ENCODE data around the gene MAN1C1. TPM values are rescaled to one million over a fixed set of nuclear protein-coding genes. Genes with fewer than 3 reads are reported as not detected.

Gene MAN1C1
- total RNA-seq, 1 donor from 2014 or later = 10.9 TPM

DNA sequence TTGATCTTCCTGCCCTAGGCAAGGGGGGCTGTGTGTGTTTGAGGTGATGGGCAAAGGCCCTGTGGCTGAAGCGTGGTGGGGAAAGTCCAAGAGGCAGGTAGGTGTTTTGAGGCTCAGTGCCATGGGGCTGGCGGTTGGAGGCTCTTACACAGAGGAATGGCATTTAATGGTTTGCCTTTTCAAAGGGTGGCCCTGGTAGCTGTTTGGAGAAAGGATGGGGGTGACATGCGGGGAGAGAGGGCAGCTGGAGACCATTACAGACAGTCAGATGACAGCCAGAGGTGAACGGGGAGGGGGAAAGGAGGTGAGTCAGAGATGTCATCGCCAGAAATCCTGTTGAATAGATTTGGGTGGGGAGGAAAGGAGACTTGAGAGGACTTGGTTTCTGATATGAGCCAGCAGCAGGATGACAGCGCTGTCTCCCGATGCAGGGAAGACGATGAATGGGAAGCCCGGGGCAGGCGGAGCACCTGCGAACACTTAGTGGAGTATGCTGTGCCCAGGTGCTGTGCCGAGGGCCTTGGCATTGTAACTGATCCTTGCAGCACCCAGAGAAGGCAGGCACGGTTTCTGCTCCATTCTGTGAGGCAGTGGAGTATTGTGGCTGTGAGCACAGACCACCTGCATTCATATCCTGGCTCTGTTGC, 56.3 kb downstream of the MAN1C1 start:
- Mint-ChIP-seq H3K4me3 (ENCODE audit: unreplicated experiment) (no peak overlapping the region), H3K4me1 (ENCODE audit: low read depth) (peaks cover 16% of the 10 kb centered on the region), H3K27ac (ENCODE audit: unreplicated experiment) (no peak overlapping the region), H3K36me3 (ENCODE audit: low read depth) (peaks cover 4% of the 10 kb centered on the region), H3K9me3 (ENCODE audit: low read depth) (peaks cover 6% of the 10 kb centered on the region), H3K27me3 (ENCODE audit: low read depth) (peaks cover 12% of the 10 kb centered on the region)
- TF ChIP-seq, protein P1, sequence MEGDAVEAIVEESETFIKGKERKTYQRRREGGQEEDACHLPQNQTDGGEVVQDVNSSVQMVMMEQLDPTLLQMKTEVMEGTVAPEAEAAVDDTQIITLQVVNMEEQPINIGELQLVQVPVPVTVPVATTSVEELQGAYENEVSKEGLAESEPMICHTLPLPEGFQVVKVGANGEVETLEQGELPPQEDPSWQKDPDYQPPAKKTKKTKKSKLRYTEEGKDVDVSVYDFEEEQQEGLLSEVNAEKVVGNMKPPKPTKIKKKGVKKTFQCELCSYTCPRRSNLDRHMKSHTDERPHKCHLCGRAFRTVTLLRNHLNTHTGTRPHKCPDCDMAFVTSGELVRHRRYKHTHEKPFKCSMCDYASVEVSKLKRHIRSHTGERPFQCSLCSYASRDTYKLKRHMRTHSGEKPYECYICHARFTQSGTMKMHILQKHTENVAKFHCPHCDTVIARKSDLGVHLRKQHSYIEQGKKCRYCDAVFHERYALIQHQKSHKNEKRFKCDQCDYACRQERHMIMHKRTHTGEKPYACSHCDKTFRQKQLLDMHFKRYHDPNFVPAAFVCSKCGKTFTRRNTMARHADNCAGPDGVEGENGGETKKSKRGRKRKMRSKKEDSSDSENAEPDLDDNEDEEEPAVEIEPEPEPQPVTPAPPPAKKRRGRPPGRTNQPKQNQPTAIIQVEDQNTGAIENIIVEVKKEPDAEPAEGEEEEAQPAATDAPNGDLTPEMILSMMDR (IDR thresholded peaks at IDR 0.05) = no peak
- DNase-seq (ENCODE audit: low spot score) = no peak

DNA sequence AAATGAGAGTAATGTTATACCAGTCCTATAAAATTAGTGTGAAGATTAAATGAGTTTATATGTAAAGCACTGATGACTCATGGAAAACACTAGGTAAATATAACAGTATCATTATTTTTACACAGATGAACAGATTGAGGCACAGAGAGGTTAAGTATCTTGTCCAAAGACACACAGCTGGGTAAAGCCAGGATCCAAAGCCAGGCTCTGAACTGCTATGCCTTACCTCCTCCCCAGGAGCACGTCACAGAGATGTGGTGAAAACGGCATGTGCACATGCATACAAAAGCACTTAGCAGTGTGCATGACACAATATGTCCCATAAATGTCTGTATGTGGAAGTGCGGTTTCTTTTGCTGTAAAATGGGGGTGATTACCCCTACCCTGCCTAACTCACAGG, 56.9 kb downstream of the MAN1C1 start:
- DNase-seq (ENCODE audit: low spot score) = no peak
- peaks cover 14% of the 10 kb centered on the region for H3K27me3 Mint-ChIP-seq (ENCODE audit: low read depth)
- no peak overlapping the region for H3K4me3 Mint-ChIP-seq (ENCODE audit: unreplicated experiment)
- peaks cover 6% of the 10 kb centered on the region for H3K9me3 Mint-ChIP-seq (ENCODE audit: low read depth)
- H3K36me3 Mint-ChIP-seq (ENCODE audit: low read depth) = peaks cover 4% of the 10 kb centered on the region
- TF ChIP-seq, protein P1 (IDR thresholded peaks at IDR 0.05) = no peak
- no peak overlapping the region for H3K27ac Mint-ChIP-seq (ENCODE audit: unreplicated experiment)
- peaks cover 12% of the 10 kb centered on the region for H3K4me1 Mint-ChIP-seq (ENCODE audit: low read depth)

- peaks cover 6% of the 10 kb centered on the region for H3K9me3 Mint-ChIP-seq (ENCODE audit: low read depth)
These were observed 57.6 kb downstream of the MAN1C1 start for GRCh38 chr1:25673962-25674806.

DNA sequence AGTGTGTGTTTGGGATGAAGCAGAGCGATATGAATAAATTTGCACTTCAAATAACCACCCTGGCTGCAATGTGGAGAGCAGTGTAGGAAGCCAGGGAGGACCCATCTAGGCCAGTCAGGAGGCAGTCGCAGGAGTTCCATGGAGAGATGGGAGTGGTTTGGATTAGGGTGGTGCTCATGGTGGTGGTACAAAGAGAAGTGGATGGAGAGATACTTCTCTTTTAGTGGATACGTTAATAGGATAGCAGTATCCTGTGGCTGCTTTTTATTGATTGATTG, 58.2 kb downstream of the MAN1C1 start:
- H3K36me3 Mint-ChIP-seq (ENCODE audit: low read depth) = peaks cover 8% of the 10 kb centered on the region
- TF ChIP-seq, protein P1 (IDR thresholded peaks at IDR 0.05) = no peak
- peak; percentile 12 for DNase-seq (ENCODE audit: low spot score)
- H3K4me3 Mint-ChIP-seq (ENCODE audit: unreplicated experiment) = no peak overlapping the region
- H3K4me1 Mint-ChIP-seq (ENCODE audit: low read depth) = peaks cover 12% of the 10 kb centered on the region
- H3K27ac Mint-ChIP-seq (ENCODE audit: unreplicated experiment) = no peak overlapping the region
- peaks cover 6% of the 10 kb centered on the region for H3K9me3 Mint-ChIP-seq (ENCODE audit: low read depth)
- H3K27me3 Mint-ChIP-seq (ENCODE audit: low read depth) = peaks cover 17% of the 10 kb centered on the region

More at GRCh38 chr1:25673962-25674806, 57.6 kb downstream of the MAN1C1 start:
- TF ChIP-seq, protein P1 (IDR thresholded peaks at IDR 0.05) = no peak
- Mint-ChIP-seq H3K36me3 (ENCODE audit: low read depth) (peaks cover 8% of the 10 kb centered on the region), H3K4me1 (ENCODE audit: low read depth) (peaks cover 12% of the 10 kb centered on the region), H3K4me3 (ENCODE audit: unreplicated experiment) (no peak overlapping the region), H3K27me3 (ENCODE audit: low read depth) (peaks cover 17% of the 10 kb centered on the region), H3K27ac (ENCODE audit: unreplicated experiment) (no peak overlapping the region)
- peak; percentile 14 for DNase-seq (ENCODE audit: low spot score)

DNA sequence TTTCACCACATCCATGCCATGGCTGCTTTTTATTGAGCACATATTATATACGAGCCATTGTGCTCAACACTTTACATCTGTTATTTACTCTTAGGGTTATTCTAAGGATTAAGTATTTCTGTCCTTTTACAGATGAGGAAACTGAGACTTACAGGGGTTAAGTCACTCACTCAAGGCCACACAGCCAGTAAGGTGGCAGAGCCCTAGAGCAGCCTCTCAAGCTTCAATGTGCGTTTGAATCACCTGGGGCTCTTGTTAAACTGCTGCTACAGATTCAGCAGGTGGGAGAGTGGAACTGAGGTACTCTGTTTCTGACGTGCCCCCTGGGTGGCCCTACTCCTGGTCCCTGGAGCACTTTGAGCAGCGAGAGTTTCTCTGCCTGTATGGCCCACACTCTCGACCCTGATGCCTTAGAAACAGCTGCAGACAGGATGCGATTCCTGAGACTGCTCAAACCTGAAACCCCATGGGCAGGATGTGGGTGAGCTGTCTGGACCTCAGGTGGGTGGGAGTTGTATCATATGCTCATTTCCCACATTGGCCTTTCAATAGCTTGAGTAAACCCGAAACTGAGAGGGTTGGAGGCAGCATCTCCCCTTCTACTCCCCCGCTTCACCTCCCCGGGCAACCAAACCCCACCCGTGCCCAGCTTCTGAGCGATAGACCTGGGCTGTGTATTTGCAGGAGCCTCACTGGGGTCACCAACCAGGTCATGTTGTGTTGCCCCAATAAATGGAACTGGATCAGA, 59.3 kb downstream of the MAN1C1 start:
- Mint-ChIP-seq H3K4me3 (ENCODE audit: unreplicated experiment) (no peak overlapping the region), H3K27ac (ENCODE audit: unreplicated experiment) (no peak overlapping the region), H3K4me1 (ENCODE audit: low read depth) (peaks cover 12% of the 10 kb centered on the region), H3K36me3 (ENCODE audit: low read depth) (peaks cover 10% of the 10 kb centered on the region), H3K9me3 (ENCODE audit: low read depth) (peaks cover 6% of the 10 kb centered on the region), H3K27me3 (ENCODE audit: low read depth) (peaks cover 20% of the 10 kb centered on the region)
- TF ChIP-seq, protein P1 (IDR thresholded peaks at IDR 0.05) = no peak
- DNase-seq (ENCODE audit: low spot score) = peak; percentile 33
